HG03460 (cell line): ENCODE measurements around the gene NUBPL.
"Not testable (repeated sequence)": the region's sequence is repeated elsewhere in the genome, so short reads cannot be mapped to it uniquely, and the experiment has no call there.

Experiments used
- ATAC-seq: cut with Tn5 transposase; IDR thresholded peaks from one replicate; pipeline ENCODE4 v1.9.1; 2021; ENCODE audit not compliant: unreplicated experiment

The NUBPL gene

GRCh38 chr14:31576949-31577348, 15.7 kb downstream of the NUBPL start:
- no peak for ATAC-seq

GRCh38 chr14:31578266-31578665, 17.1 kb downstream of the NUBPL start:
- ATAC-seq: no peak

DNA sequence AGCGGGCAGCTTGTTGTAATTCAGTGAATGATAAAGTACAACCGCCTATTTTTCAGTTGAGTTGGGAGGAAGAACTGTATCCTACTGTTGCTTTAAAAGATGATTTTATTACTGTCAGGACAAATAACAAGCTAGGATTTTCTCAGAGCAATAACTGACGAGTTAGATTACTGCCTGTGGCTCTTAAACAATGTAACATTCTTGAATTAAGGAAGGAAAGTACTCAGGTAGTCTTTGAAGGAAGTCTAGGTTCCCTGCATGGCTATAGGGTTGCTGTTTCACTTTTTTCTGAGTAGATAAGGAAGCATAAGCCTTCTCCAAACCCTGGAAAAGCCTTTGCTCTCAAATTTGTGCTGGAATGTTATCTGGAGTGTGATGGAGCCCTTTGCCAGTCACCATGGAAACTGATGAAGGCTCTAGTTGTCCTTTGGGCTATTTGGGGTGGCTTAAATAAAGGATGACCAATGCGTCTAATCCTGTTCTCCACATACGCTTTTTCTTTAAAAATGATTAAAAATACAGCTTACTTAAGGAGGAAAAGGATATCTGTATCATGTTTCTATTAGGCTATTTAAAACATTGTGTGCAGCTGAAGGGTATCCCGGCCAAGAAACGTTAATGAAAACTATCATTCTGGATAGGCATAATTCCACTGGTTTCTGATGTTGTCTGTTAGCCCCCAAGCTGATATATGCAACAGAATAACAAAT, 17.7 kb downstream of the NUBPL start:
- ATAC-seq: no peak

DNA sequence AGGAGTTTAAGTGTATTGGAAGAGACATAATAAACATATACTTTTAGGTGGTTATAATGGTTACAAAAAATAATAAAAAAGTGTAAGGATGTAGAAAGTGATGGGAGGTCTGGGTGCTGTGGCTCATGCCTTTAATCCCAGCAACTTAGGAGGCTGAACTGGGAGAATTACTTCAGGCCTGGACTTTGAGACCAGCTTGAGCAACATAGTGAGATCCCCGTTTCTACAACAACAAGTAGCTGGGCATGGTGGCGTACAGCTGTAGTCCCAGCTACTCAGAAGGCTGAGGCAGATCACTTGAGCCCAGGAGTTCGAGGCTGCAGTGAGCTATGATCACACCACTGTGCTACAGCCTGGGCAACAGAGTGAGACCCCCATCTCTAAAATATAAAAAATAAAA, 19.0 kb downstream of the NUBPL start:
- ATAC-seq: no peak

DNA sequence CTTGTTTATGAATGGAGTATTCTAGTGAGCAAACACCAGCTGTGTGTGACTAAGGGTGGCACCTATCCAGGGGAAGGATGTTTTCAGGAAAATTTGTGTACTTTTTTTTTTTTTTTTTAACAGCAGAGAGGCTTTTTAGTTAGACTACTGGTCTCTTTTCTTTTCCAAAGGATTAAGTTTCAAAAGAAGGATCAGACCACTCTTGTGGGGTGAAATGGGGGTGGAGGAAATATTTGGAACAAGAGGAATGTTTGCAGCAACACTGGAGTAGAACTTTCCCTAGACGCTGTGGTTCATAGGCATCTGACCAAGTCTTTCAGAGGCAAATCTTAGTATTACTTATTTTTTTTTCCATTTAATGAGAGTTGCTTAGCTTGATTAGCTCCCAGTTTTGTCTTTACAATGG, 21.1 kb downstream of the NUBPL start:
- ATAC-seq: no peak

DNA sequence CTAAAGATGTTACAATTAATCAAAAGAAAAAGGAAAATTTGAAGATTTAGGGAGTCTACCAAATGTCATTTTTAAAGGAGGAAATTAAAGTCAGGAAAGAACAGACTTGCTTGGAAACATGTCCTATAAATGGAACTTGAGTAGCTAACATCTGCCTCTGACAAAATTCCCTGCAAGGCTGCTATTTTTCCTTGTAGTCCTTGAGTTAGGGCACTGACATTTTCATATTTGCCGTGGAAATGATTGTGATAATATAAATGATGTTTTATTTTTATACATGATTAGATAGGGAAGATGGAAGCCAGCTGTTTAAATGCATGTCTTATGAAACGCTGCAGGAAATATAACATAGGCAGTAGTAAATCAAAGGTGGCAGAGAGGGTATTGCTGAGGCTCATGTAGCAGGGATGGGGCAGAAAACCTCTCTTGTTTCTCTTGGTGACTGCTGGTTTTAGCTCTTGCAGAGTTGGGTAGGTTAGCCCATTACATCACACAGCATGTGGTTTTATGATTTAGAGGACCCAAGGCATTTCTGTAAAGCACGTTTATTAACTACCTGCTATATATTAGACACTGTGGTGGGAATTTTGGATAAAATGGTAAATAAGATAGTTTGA, 21.7 kb downstream of the NUBPL start:
- ATAC-seq: no peak

GRCh38 chr14:31590206-31590605, 29.0 kb downstream of the NUBPL start:
- ATAC-seq: no peak

- no peak for ATAC-seq
Measured at GRCh38 chr14:31592122-31592521, 30.9 kb downstream of the NUBPL start.

GRCh38 chr14:31592631-31593030, 31.4 kb downstream of the NUBPL start:
- ATAC-seq: no peak

- no peak for ATAC-seq
Measured at GRCh38 chr14:31596342-31597095, 35.3 kb downstream of the NUBPL start.

DNA sequence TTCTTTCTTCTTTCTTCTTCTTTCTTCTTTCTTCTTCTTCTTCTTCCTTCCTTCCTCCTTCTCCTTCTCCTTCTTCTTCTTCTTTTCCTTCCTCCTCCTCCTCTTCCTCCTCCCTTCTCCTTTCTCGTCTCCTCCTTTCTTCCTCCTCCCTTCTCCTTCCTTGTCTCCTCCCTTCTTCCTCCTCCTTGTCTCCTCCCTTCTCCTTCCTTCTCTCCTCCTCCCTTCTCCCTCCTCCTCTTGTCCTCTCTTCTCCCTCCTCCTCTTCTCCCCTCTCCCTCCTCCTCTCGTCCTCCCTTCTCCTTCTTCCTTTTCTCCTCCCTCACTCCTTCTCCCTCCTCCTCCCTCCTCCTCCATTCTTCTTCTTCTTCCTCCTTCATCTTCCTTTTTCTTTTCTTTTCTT, 44.5 kb downstream of the NUBPL start:
- ATAC-seq: no peak

GRCh38 chr14:31611778-31612433, 50.7 kb downstream of the NUBPL start:
- no peak for ATAC-seq

DNA sequence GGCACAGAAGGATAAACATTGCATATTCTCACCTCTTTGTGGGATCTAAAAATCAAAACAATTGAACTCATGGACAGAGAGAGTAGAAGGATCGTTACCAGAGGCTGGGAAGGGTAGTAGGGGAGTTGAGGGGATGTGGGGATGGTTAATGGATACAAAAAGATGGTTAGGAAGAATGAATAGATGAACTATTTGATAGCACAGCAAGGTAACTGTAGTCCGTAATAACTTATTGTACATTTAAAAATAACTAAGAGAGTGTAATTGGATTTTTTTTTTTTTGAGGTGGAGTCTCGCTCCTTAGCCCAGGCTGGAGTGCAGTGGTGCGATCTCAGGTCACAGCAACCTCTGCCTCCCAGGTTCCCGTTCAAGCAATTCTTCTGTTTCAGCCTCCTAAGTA, 52.0 kb downstream of the NUBPL start:
- ATAC-seq: no peak

DNA sequence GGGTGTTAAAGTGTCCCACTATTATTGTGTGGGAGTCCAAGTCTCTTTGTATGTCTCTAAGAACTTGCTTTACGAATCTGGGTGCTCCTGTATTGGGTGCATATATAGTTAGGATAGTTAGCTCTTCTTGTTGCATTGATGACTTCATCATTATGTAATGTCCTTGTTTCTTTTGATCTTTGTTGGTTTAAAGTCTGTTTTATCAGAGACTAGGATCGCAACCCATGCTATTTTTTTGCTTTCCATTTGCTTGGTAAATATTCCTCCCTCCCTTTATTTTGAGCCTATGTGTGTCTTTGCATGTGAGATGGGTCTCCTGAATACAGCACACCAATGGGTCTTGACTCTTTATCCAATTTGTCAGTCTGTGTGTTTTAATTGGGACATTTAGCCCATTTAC, 57.7 kb downstream of the NUBPL start:
- not testable (repeated sequence) for ATAC-seq

GRCh38 chr14:31619440-31619839, 58.2 kb downstream of the NUBPL start:
- no peak for ATAC-seq

- not testable (repeated sequence) for ATAC-seq
Measured at GRCh38 chr14:31620898-31621297, 59.7 kb downstream of the NUBPL start.

DNA sequence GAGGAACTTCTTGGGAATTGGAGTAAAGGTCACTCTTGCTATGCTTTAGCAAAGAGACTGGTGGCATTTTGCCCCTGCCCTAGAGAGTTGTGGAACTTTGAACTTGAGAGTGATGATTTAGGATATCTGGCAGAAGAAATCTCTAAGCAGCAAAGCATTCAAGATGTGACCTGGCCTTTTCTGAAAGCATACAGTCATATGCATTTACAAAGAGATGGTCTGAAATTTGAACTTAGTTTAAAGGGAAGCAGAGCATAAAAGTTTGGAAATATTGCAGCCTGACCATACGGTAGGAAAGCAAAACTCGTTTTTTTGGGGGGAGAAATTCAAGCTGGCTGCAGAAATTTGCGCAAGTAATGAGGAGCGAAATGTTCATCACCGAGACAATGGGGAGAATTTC, 60.9 kb downstream of the NUBPL start:
- ATAC-seq: no peak

- not testable (repeated sequence) for ATAC-seq
Measured at GRCh38 chr14:31652900-31653299, 91.7 kb downstream of the NUBPL start.

GRCh38 chr14:31657917-31658316, 96.7 kb downstream of the NUBPL start:
- no peak for ATAC-seq

GRCh38 chr14:31659278-31659677, 98.1 kb downstream of the NUBPL start:
- no peak for ATAC-seq

DNA sequence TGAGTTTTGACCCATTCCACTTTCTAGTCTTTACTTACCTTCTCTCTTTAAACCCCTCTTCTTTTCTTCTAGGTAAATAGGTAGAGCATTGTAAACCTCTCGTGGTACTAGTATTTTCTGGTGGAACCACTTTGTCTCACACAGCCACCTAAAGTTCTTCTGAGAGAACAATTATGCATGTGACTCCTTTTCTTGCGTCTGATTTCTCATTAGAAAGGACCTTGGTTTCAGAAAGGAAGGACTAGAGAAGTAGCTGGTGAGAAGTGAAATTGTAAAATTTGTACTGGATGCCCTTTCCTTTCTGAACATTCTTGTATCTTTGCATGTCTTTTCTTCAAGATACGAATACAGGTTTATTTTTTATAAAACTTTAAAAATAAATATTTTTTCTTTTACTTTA, 99.0 kb downstream of the NUBPL start:
- peak; percentile 65 for ATAC-seq

- ATAC-seq: no peak
Measured at GRCh38 chr14:31660728-31661127, 99.5 kb downstream of the NUBPL start.
